ENCODE results near the gene GALNT13.

The GALNT13 gene

DNA sequence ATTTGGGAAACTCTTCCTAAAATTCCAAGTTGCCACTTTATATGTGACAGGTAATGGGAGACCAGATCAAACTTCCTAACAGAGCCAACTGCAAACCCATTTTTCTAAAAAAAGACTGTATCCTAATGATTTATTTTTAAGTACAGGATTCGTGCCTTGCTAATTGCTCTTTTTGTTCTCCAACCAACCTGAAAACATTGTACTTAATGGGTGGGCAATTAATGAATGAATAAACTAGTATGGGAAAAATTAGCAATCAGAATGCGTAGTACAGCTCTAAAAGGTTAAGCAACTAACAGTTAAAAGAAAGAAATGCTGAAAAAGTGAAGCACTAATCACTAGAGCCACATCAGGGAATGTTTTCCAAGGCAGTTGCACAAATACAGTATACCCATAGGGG lies 609.6 kb downstream of the GALNT13 start:
- no peak for DNase-seq (ENCODE audit: low read depth)

- DNase-seq (ENCODE audit: low read depth), result no peak
Observed at GRCh38 chr2:154484338-154485099, 612.8 kb downstream of the GALNT13 start.

DNA sequence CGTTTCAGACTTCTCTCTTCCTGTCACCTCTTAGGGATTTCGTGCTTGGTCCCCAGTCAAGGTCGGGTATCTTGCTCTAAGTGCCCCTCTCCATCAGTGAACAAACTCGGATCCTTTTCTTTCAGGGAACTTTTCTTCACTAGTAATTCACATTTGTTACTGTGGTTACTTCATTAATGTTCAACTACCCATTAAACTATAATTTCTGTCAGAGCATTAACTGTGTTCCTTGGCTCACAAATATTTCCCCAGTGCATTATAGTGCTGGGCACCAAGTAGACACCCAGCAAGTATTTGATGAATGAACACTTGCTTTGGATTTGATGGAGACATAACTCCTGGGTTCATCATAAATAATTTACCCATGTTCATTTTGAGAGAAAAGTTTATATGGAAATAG lies 617.1 kb downstream of the GALNT13 start:
- DNase-seq (ENCODE audit: low read depth), result no peak

GRCh38 chr2:154489266-154489858 lies 617.6 kb downstream of the GALNT13 start:
- no peak for DNase-seq (ENCODE audit: low read depth)

- DNase-seq (ENCODE audit: low read depth), result no peak
Observed at GRCh38 chr2:154490530-154490929, 618.8 kb downstream of the GALNT13 start.

DNA sequence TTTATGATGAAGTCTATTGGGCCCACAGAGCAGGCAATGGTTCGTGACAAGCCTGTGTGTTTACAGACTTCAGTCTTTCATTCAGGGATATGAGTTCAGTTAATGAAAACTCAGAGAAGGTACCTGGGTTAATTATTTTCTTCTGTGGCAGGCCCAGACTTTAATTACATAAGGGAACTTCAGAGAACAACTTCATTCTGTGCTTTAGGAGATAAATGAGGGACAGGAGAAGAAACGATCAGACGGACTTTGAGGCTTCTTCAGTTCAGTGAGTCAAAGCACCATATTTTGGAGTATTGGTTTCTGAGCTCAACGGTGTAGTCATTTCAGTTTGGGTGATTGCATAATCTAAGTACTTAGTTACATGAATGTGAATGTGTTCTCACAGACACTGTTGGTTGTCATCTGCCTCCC lies 623.7 kb downstream of the GALNT13 start:
- DNase-seq (ENCODE audit: low read depth), result no peak

GRCh38 chr2:154497019-154497418 lies 625.3 kb downstream of the GALNT13 start:
- DNase-seq (ENCODE audit: low read depth), result no peak
